ENCODE data around the gene CES2. TPM values are rescaled to one million over a fixed set of nuclear protein-coding genes. Genes with fewer than 3 reads are reported as not detected.
A peak's percentile ranks its signal among the peaks of the same experiment; 100 is the strongest.

CES2 gene
- total and polyA plus RNA-seq, 9 of the 15 experiments (the other 6 are each of a cell fraction or from before 2014, with no cell fraction given), result 2.2 to 37.9 (median 24.4) TPM

DNA sequence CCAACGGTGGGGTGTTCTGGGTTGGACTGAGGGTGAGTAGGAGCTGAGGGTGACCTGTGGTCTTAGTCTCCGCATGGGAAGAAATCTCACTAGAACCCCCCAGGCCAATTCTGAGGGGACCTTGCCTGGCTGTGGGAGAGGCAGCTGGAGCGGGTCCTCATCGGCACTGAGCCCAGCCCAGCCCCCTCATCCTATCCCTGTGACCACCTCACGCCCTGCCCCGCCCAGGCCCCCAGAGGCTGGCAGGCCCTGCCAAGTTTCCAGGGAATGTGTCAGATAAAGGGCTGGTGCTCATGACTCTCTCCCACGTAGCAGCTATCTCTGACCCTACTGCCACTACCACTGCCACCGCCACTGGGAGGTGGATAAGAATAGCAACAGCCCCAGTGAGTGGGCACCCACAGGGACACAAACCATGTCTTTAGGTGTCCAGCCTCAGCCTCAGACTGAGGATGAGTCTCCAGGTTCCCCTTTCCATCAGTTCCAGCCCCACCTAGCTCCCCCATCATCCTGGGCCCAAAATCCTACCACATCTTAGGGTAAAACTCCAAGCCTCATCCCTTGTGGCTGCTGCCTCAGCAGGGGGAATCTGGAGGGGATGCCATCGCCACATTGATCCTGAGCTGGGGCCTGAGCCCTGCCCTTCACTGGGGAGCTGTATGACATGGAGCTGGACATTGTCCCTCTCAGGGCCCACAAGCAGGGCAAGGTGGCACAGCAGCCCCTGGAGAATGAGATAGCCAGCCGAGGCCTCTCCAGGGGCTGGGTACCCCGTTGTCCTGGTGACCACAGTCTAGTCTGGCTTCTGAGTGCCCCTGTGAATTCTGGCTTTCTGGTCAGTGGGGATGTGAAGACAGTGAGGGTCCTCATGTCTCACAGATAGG is 31.5 kb upstream of the CES2 start:
- Histone ChIP-seq H3K4me3 (no peak overlapping the region), H3K9ac (ENCODE audit: insufficient read depth in 1 of 2, low read depth in 2 of 2, low read length in 2 of 2) (peak overlapping the region in 1 of 2 experiments; percentile 21; a peak in 1 of 4 replicates), H3K27me3 (ENCODE audit: control insufficient read depth in 2 of 2, insufficient read depth in 2 of 2, low read length in 2 of 2) (no peaks in the 10 kb centered on the region), H2AFZ (ENCODE audit: low read depth, low read length) (no peak overlapping the region), H4K20me1 (replicated peaks; ENCODE audit: control insufficient read depth, insufficient read depth, low read length) (no peaks in the 10 kb centered on the region), H3K9me1 (ENCODE audit: control insufficient read depth, insufficient read depth, low read length) (no peaks in the 10 kb centered on the region), H3K4me2 (ENCODE audit: insufficient read depth, low read length) (no peak overlapping the region), H3K36me3 (ENCODE audit: control insufficient read depth, insufficient read depth, low read length) (no peaks in the 10 kb centered on the region), H3K79me2 (ENCODE audit: control insufficient read depth, insufficient read depth, low read length) (no peaks in the 10 kb centered on the region), H3K4me1 (replicated peaks in 1 of 2; ENCODE audit: control insufficient read depth in 2 of 2, insufficient read depth in 2 of 2, low read length in 2 of 2) (peaks cover 42 to 60% of the 10 kb centered on the region in 2 experiments), H3K9me3 (replicated peaks; ENCODE audit: control insufficient read depth, insufficient read depth, low read depth, low read length) (no peaks in the 10 kb centered on the region), H3K27ac (ENCODE audit: extremely low read depth, low read depth, low read length) (no peak overlapping the region)
- CTCF ChIA-PET (ENCODE audit: low intra/inter-chr PET ratio), result no interaction called here
- WGBS (ENCODE audit: insufficient coverage, low coverage, missing lambda C conversion rate), result 71% methylated on average over 10 of the region's 11 CpGs
- intact Hi-C loops (cut with micrococcal nuclease) (no loop called here), in situ Hi-C loops (cut with MboI) (no loop called here)
- ATAC-seq (no peak), FAIRE-seq (no peak), DNase-seq (ENCODE audit: extremely low read depth in 1 of 4, low spot score in 3 of 4) (no peak)
- TF ChIP-seq MYNN (IDR thresholded peaks at IDR 0.05), result no peak
- TF ChIP-seq MYNN (CRISPR knock-in tag; IDR thresholded peaks at IDR 0.05), result no peak
- no peak for TF ChIP-seq TBP (optimal IDR thresholded peaks at IDR 0.05; ENCODE audit: low read depth, low read length)
- TF ChIP-seq BRF1 (IDR thresholded peaks at IDR 0.05; ENCODE audit: borderline replicate concordance, extremely low read depth, insufficient read length), result no peak
- no peak for TF ChIP-seq MAFK (IDR thresholded peaks at IDR 0.05; ENCODE audit: low read length)
- POLR2A ChIA-PET, result interaction anchor here (0.8 to 1.3 kb wide), 3 partner anchors 11 to 25 kb away, joined by 3 to 4 read pairs (median 3); no protein-coding TSS in a partner anchor
- no TSS peak for BruUV-seq (replicated peaks)

DNA sequence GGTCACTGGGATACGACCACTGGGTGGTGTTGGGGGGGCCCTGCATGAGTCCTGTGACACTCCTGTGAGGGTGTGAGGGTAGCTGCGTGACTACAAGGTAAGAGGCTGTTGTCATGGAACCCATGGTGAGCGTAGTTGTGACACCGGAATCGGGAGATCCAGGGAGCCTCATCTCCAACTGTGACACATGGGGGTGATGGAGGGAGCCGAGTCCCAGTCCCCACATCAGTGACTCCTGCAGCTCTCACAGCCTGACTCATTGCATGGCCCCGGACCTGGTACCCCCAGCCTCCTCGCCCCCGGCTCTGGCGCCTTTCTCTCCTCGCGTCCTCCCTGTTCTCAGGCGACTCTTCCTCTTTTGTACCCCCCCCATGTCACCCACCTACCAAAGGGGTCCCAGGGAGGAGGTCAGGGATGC is 30.9 kb upstream of the CES2 start:
- Histone ChIP-seq H3K9me1 (ENCODE audit: control insufficient read depth, insufficient read depth, low read length) (no peaks in the 10 kb centered on the region), H4K20me1 (replicated peaks; ENCODE audit: control insufficient read depth, insufficient read depth, low read length) (no peaks in the 10 kb centered on the region), H2AFZ (ENCODE audit: low read depth, low read length) (peak overlapping the region; percentile 72), H3K79me2 (ENCODE audit: control insufficient read depth, insufficient read depth, low read length) (no peaks in the 10 kb centered on the region), H3K4me2 (ENCODE audit: insufficient read depth, low read length) (no peak overlapping the region), H3K36me3 (ENCODE audit: control insufficient read depth, insufficient read depth, low read length) (no peaks in the 10 kb centered on the region), H3K27me3 (ENCODE audit: control insufficient read depth in 2 of 2, insufficient read depth in 2 of 2, low read length in 2 of 2) (no peaks in the 10 kb centered on the region), H3K27ac (ENCODE audit: extremely low read depth, low read depth, low read length) (no peak overlapping the region), H3K4me1 (replicated peaks in 1 of 2; ENCODE audit: control insufficient read depth in 2 of 2, insufficient read depth in 2 of 2, low read length in 2 of 2) (peaks cover 36 to 56% of the 10 kb centered on the region in 2 experiments), H3K9ac (ENCODE audit: insufficient read depth in 1 of 2, low read depth in 2 of 2, low read length in 2 of 2) (peak overlapping the region in 1 of 2 experiments; percentile 80; a peak in 1 of 4 replicates), H3K4me3 (no peak overlapping the region), H3K9me3 (replicated peaks; ENCODE audit: control insufficient read depth, insufficient read depth, low read depth, low read length) (no peaks in the 10 kb centered on the region)
- no TSS peak for BruUV-seq (replicated peaks)
- in situ Hi-C loops (cut with MboI), result no loop called here
- intact Hi-C loops (cut with micrococcal nuclease), result no loop called here
- FAIRE-seq (no peak), DNase-seq (ENCODE audit: extremely low read depth in 1 of 4, low spot score in 3 of 4) (no peak), ATAC-seq (no peak)
- POLR2A ChIA-PET, result interaction anchor here (1.3 kb wide), 2 partner anchors 12 to 24 kb away, joined by 3 read pairs; no protein-coding TSS in a partner anchor
- TF ChIP-seq ZNF436 (CRISPR knock-in tag; IDR thresholded peaks at IDR 0.05), result no peak
- TF ChIP-seq, protein P1, sequence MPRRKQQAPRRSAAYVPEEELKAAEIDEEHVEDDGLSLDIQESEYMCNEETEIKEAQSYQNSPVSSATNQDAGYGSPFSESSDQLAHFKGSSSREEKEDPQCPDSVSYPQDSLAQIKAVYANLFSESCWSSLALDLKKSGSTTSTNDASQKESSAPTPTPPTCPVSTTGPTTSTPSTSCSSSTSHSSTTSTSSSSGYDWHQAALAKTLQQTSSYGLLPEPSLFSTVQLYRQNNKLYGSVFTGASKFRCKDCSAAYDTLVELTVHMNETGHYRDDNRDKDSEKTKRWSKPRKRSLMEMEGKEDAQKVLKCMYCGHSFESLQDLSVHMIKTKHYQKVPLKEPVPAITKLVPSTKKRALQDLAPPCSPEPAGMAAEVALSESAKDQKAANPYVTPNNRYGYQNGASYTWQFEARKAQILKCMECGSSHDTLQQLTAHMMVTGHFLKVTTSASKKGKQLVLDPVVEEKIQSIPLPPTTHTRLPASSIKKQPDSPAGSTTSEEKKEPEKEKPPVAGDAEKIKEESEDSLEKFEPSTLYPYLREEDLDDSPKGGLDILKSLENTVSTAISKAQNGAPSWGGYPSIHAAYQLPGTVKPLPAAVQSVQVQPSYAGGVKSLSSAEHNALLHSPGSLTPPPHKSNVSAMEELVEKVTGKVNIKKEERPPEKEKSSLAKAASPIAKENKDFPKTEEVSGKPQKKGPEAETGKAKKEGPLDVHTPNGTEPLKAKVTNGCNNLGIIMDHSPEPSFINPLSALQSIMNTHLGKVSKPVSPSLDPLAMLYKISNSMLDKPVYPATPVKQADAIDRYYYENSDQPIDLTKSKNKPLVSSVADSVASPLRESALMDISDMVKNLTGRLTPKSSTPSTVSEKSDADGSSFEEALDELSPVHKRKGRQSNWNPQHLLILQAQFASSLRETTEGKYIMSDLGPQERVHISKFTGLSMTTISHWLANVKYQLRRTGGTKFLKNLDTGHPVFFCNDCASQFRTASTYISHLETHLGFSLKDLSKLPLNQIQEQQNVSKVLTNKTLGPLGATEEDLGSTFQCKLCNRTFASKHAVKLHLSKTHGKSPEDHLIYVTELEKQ (CRISPR knock-in tag; IDR thresholded peaks at IDR 0.05), result no peak
- TF ChIP-seq ZNF717 (CRISPR knock-in tag; IDR thresholded peaks at IDR 0.05), result no peak
- CTCF ChIA-PET (ENCODE audit: low intra/inter-chr PET ratio), result no interaction called here
- WGBS (ENCODE audit: insufficient coverage, low coverage, missing lambda C conversion rate), result 74% methylated on average over 9 of the region's 13 CpGs
